ENCODE results near the gene ZNF462.

DNA sequence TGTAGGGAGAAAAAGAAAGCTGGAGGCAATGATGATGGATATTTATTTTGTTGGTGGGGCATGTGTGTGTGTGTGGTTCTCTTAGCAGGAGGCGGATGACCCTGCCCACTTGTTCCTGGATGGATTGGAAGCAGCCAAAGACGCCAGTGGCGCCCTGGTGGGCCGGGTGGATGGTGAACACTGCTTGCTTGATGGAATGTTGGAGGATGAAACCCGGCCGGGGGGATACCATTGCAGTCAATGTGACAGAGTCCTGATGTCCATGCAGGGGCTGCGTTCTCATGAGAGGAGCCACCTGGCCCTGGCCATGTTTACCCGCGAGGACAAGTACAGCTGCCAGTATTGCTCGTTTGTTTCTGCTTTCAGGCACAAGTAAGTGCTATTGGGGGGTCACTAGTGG is 69.2 kb downstream of the ZNF462 start:
- TF ChIP-seq, protein P1, sequence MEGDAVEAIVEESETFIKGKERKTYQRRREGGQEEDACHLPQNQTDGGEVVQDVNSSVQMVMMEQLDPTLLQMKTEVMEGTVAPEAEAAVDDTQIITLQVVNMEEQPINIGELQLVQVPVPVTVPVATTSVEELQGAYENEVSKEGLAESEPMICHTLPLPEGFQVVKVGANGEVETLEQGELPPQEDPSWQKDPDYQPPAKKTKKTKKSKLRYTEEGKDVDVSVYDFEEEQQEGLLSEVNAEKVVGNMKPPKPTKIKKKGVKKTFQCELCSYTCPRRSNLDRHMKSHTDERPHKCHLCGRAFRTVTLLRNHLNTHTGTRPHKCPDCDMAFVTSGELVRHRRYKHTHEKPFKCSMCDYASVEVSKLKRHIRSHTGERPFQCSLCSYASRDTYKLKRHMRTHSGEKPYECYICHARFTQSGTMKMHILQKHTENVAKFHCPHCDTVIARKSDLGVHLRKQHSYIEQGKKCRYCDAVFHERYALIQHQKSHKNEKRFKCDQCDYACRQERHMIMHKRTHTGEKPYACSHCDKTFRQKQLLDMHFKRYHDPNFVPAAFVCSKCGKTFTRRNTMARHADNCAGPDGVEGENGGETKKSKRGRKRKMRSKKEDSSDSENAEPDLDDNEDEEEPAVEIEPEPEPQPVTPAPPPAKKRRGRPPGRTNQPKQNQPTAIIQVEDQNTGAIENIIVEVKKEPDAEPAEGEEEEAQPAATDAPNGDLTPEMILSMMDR (IDR thresholded peaks at IDR 0.05): no peak
- TF ChIP-seq POLR2A (IDR thresholded peaks at IDR 0.05): no peak
